ENCODE results near the gene BPI. TPM values are rescaled to one million over a fixed set of nuclear protein-coding genes. Genes with fewer than 3 reads are reported as not detected.

The BPI gene
- total RNA-seq, 4 donors from 2014 or later = not detected

DNA sequence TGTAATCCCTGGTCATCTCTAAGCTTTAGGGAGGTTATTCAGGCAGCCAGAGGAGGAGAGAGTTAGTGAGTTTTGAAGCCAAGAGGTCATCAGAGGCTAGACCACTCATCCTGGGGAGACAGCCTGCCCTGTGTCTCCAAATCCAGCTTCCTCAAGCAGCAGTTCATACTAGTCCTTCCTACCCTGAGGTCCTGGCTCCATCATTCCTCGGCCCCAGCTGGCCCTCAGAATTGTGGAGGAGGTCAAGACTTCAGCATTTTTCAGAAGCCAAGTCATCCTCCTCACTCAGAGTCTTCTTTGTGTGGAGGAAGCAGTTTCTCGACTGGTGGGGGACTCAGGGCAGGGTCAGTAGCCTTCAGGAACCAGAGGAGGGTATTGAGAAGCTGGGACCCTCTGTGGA lies 31.0 kb upstream of the BPI start:
- no peaks in the 10 kb centered on the region for H3K36me3 ChIP-seq

GRCh38 chr20:38275815-38276550 lies 28.0 kb upstream of the BPI start:
- Histone ChIP-seq H3K4me1 (peaks cover 0 to 10% (median 3%) of the 10 kb centered on the region in 4 donors), H3K27me3 (no peaks in the 10 kb centered on the region), H3K4me3 (no peak overlapping the region), H3K36me3 (no peaks in the 10 kb centered on the region), H3K27ac (no peak overlapping the region), H3K9me3 (no peaks in the 10 kb centered on the region)
- in situ Hi-C loops (cut with MboI; ENCODE audit: low pct_ligation_motif_present in 1 of 4, low pct_unique_long_range_greater_than_20kb in 1 of 4, low sequenced_read_pairs in 3 of 4) (no loop called here), intact Hi-C loops (cut with DNase I; ENCODE audit: low total_unique reads) (no loop called here)
- DNase-seq = no peak
- WGBS, 2 donors (ENCODE audit: low coverage in 1 of 2) = 78 to 88% methylated on average over 7 to 12 of the region's 12 CpGs
- TF ChIP-seq POLR2A (IDR thresholded peaks at IDR 0.05) = no peak
- TF ChIP-seq POLR2AphosphoS5 (IDR thresholded peaks at IDR 0.05) = no peak
- no peak for TF ChIP-seq EP300 (IDR thresholded peaks at IDR 0.05; ENCODE audit: low read depth)
- TF ChIP-seq CTCF (IDR thresholded peaks at IDR 0.05) = no peak

More for the DNA sequence above, 31.0 kb upstream of the BPI start:
- DNase-seq = no peak
- TF ChIP-seq CTCF (IDR thresholded peaks at IDR 0.05) = no peak
- no peak for TF ChIP-seq POLR2AphosphoS5 (IDR thresholded peaks at IDR 0.05)
- no peak for TF ChIP-seq EP300 (IDR thresholded peaks at IDR 0.05; ENCODE audit: low read depth)
- TF ChIP-seq POLR2A (IDR thresholded peaks at IDR 0.05) = no peak
- Histone ChIP-seq H3K4me1 (peaks cover 0 to 10% (median 4%) of the 10 kb centered on the region in 4 donors), H3K9me3 (no peaks in the 10 kb centered on the region), H3K27me3 (no peaks in the 10 kb centered on the region), H3K27ac (peak overlapping the region in 1 of 4 donors; percentile 12), H3K4me3 (no peak overlapping the region)
- 48% methylated on average over 2 of the region's 2 CpGs; no CpG with 5 or more reads in 1 of the 2 donors for WGBS, 2 donors (ENCODE audit: low coverage in 1 of 2)
- intact Hi-C loops (cut with DNase I; ENCODE audit: low total_unique reads) = no loop called here
- in situ Hi-C loops (cut with MboI; ENCODE audit: low pct_ligation_motif_present in 1 of 4, low pct_unique_long_range_greater_than_20kb in 1 of 4, low sequenced_read_pairs in 3 of 4) = no loop called here

- TF ChIP-seq POLR2AphosphoS5 (IDR thresholded peaks at IDR 0.05) (no peak), EP300 (IDR thresholded peaks at IDR 0.05; ENCODE audit: low read depth) (no peak), POLR2A (IDR thresholded peaks at IDR 0.05) (no peak), CTCF (IDR thresholded peaks at IDR 0.05) (no peak)
- no peaks in the 10 kb centered on the region for H3K27me3 ChIP-seq
- no peak overlapping the region for H3K4me3 ChIP-seq
- no peak for DNase-seq
- H3K36me3 ChIP-seq = no peaks in the 10 kb centered on the region
- in situ Hi-C loops (cut with MboI; ENCODE audit: low pct_ligation_motif_present in 1 of 4, low pct_unique_long_range_greater_than_20kb in 1 of 4, low sequenced_read_pairs in 3 of 4) = no loop called here
- intact Hi-C loops (cut with DNase I; ENCODE audit: low total_unique reads) = no loop called here
- no peaks in the 10 kb centered on the region for H3K9me3 ChIP-seq
- WGBS, 2 donors (ENCODE audit: low coverage in 1 of 2) = 85 to 92% methylated on average over 4 to 5 of the region's 5 CpGs
- no peak overlapping the region for H3K27ac ChIP-seq
- peaks cover 0 to 5% (median 0%) of the 10 kb centered on the region in 4 donors for H3K4me1 ChIP-seq
These were observed 26.7 kb upstream of the BPI start for GRCh38 chr20:38277285-38277684.

DNA sequence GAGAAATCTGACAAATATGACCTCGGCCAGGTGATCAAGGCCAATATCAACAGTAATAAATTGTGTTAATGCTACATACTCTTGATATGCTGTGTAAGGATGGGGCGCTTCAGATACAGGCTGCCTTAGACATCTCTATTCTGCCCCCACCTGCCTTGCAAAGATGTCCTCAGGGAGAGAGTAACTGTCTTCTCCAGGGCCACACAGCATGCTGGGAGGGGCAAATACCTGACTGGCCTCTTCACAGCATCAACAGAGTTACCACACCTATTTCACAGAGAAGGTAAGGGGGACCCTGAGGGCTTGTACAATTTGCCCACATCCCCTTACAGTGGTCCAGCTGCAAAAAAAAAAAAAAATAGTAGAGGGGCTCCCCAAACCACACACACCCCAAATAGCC lies 26.3 kb upstream of the BPI start:
- Histone ChIP-seq H3K27ac (peak overlapping the region in 1 of 4 donors; percentile 4), H3K4me1 (peaks cover 0 to 5% (median 0%) of the 10 kb centered on the region in 4 donors), H3K27me3 (no peaks in the 10 kb centered on the region), H3K36me3 (no peaks in the 10 kb centered on the region), H3K9me3 (no peaks in the 10 kb centered on the region), H3K4me3 (no peak overlapping the region)
- no peak for DNase-seq
- intact Hi-C loops (cut with DNase I; ENCODE audit: low total_unique reads) = no loop called here
- WGBS, 2 donors (ENCODE audit: low coverage in 1 of 2) = 70 to 73% methylated on average over 2 of the region's 2 CpGs
- TF ChIP-seq POLR2AphosphoS5 (IDR thresholded peaks at IDR 0.05) (no peak), CTCF (IDR thresholded peaks at IDR 0.05) (no peak), POLR2A (IDR thresholded peaks at IDR 0.05) (no peak), EP300 (IDR thresholded peaks at IDR 0.05; ENCODE audit: low read depth) (no peak)
- in situ Hi-C loops (cut with MboI; ENCODE audit: low pct_ligation_motif_present in 1 of 4, low pct_unique_long_range_greater_than_20kb in 1 of 4, low sequenced_read_pairs in 3 of 4) = no loop called here
